Caco-2 (cell line): ENCODE data around the gene THOC6. TPM values are rescaled to one million over a fixed set of nuclear protein-coding genes. Genes with fewer than 3 reads are reported as not detected.

Experiments
- BruUV-seq: library from RNA; stranded (reverse); fragments of 400-500 nt; replicated peaks from 2 replicates; lab custom pipeline; 2021; lab: Mats Ljungman, UMichigan
- CTCF ChIA-PET: fragments of 300-600 bp; sonication (Branson Sonifier 250); formaldehyde crosslinking; loops from one replicate; lab custom pipeline; 2022; ENCODE audit warnings: antibody characterized with exemption; lab: Charles Lee
- POLR2A ChIA-PET: fragments of 300-600 bp; sonication (Branson Sonifier 250); formaldehyde crosslinking; loops from one replicate; lab custom pipeline; 2022; ENCODE audit warnings: antibody characterized with exemption; lab: Charles Lee
- DNase-seq, 2 experiments: peaks; one replicate each; pipeline versions ENCODE4 v3.0.0 to v3.0.0-alpha.2; 2020 to 2022
- H3K27me3 ChIP-seq: replicated peaks from 2 replicates; pipeline ENCODE4 v1.6.0; 2011; ENCODE audit warnings: low read length; ENCODE audit not compliant: control insufficient read depth, insufficient read depth
- H3K36me3 ChIP-seq: 2 replicates; pipeline ENCODE4 v1.5.1; 2011; ENCODE audit warnings: low read length; ENCODE audit not compliant: control insufficient read depth, insufficient read depth
- H3K4me1 ChIP-seq: fragments of 250-450 bp; sonication (Bioruptor Pico); 2 replicates; pipeline ENCODE4 v1.5.1; 2020; ENCODE audit warnings: mild to moderate bottlenecking
- H3K4me3 ChIP-seq: 2 replicates; pipeline ENCODE4 v1.5.1; 2011; ENCODE audit warnings: low read depth, mild to moderate bottlenecking, control low read depth, low read length
- H3K9me3 ChIP-seq: fragments of 250-450 bp; sonication (Bioruptor Pico); 2 replicates; pipeline ENCODE4 v1.5.1; 2020; ENCODE audit warnings: mild to moderate bottlenecking, moderate library complexity
- H3K27ac Mint-ChIP-seq: one replicate; pipeline ENCODE4 v1.8.0; 2022; ENCODE audit warnings: mixed read lengths; ENCODE audit not compliant: unreplicated experiment
- H3K27me3 Mint-ChIP-seq: one replicate; pipeline ENCODE4 v1.8.0; 2022; ENCODE audit warnings: mixed read lengths; ENCODE audit not compliant: insufficient read depth, unreplicated experiment
- H3K36me3 Mint-ChIP-seq: one replicate; pipeline ENCODE4 v1.8.0; 2022; ENCODE audit warnings: mild to moderate bottlenecking, mixed read lengths; ENCODE audit not compliant: insufficient read depth, unreplicated experiment
- H3K4me1 Mint-ChIP-seq: one replicate; pipeline ENCODE4 v1.8.0; 2022; ENCODE audit warnings: low read depth, mixed read lengths; ENCODE audit not compliant: unreplicated experiment
- H3K4me3 Mint-ChIP-seq: one replicate; pipeline ENCODE4 v1.8.0; 2022; ENCODE audit warnings: mild to moderate bottlenecking, moderate library complexity, mixed read lengths; ENCODE audit not compliant: unreplicated experiment
- H3K9me3 Mint-ChIP-seq: one replicate; pipeline ENCODE4 v1.8.0; 2022; ENCODE audit warnings: mixed read lengths; ENCODE audit not compliant: unreplicated experiment
- intact Hi-C: fragments of 100-400 bp; cut with micrococcal nuclease; formaldehyde crosslinking; loops from one replicate; pipeline ENCODE4 v1.10.0; 2022; ENCODE audit not compliant: unreplicated experiment
- total RNA-seq: library from RNA; stranded (reverse); gene quantifications from 2 replicates; pipeline ENCODE4 v1.2.3, GENCODE V29; 2022
- TF ChIP-seq, protein P1 (sequence below), 2 experiments: fragments of 200-600 bp in 1 of 2; IDR thresholded peaks; 1 replicate in 1 of 2; 2 replicates in 1 of 2; pipeline versions ENCODE4 v1.5.1 to v1.8.0; 2011 to 2022; ENCODE audit warnings: antibody characterized with exemption in 1 of 2, control low read depth in 1 of 2, inconsistent platforms in 1 of 2, low read depth in 1 of 2, low read length in 1 of 2, mild to moderate bottlenecking in 1 of 2, moderate library complexity in 1 of 2; ENCODE audit not compliant: insufficient read depth in 1 of 2, severe bottlenecking in 1 of 2, unreplicated experiment in 1 of 2

Gene THOC6
- total RNA-seq, 1 experiment from 2014 or later, result 48.0 TPM

DNA sequence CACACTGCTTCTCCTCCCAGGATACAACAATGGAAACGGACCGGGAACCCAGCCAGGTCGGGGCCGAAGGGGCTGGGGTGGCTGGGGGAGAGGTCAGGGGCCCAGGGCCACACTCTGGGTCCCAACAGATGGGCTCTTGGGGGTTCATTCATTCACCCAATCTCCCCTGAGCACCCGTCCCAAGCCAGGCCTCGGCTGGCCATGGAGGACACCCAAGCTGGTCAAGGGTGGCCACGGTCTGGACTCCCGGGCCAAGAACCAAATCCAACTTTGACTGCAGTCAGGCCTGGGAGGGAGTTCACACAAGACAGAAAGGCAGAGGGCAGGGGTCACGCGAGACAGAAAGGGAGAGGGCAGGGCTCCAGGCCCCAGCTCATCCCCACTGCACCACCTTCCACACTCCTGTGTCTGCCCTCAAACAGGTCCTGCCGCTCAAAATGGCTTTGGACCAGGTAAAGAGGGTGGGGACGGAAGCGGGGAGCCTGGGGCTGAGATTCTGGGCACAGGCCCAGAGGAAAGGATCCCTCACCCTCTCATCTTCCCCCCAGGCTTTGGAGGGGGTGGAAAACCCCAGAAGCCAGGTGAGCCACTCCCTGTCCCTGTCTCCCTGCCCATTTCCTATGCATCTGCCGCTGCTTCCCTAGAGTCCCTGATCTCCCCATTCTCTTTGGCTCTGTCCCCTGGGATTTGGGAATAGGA lies 31.3 kb upstream of the THOC6 start:
- TF ChIP-seq, protein P1, sequence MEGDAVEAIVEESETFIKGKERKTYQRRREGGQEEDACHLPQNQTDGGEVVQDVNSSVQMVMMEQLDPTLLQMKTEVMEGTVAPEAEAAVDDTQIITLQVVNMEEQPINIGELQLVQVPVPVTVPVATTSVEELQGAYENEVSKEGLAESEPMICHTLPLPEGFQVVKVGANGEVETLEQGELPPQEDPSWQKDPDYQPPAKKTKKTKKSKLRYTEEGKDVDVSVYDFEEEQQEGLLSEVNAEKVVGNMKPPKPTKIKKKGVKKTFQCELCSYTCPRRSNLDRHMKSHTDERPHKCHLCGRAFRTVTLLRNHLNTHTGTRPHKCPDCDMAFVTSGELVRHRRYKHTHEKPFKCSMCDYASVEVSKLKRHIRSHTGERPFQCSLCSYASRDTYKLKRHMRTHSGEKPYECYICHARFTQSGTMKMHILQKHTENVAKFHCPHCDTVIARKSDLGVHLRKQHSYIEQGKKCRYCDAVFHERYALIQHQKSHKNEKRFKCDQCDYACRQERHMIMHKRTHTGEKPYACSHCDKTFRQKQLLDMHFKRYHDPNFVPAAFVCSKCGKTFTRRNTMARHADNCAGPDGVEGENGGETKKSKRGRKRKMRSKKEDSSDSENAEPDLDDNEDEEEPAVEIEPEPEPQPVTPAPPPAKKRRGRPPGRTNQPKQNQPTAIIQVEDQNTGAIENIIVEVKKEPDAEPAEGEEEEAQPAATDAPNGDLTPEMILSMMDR (IDR thresholded peaks at IDR 0.05; ENCODE audit: insufficient read depth in 1 of 2, low read depth in 1 of 2, low read length in 1 of 2, severe bottlenecking in 1 of 2, unreplicated experiment in 1 of 2), result no peak
- H3K27me3 ChIP-seq, result no peaks in the 10 kb centered on the region
- no peaks in the 10 kb centered on the region for H3K9me3 Mint-ChIP-seq
- ChIA-PET POLR2A (no interaction called here), CTCF (interaction anchor here (0.6 to 1.7 kb wide), 2 partner anchors 11 to 36 kb away, joined by 3 to 5 read pairs; no protein-coding TSS in a partner anchor)
- DNase-seq, result no peak
- intact Hi-C loops, result no loop called here
- no peaks in the 10 kb centered on the region for H3K36me3 Mint-ChIP-seq
- no peak overlapping the region for H3K4me3 ChIP-seq
- H3K27me3 Mint-ChIP-seq, result no peaks in the 10 kb centered on the region
- H3K4me3 Mint-ChIP-seq, result no peak overlapping the region
- no peaks in the 10 kb centered on the region for H3K9me3 ChIP-seq
- BruUV-seq, result no TSS peak
- no peaks in the 10 kb centered on the region for H3K36me3 ChIP-seq
- H3K4me1 Mint-ChIP-seq, result no peaks in the 10 kb centered on the region
- 0 out of 2 replicates have a peak, but pooled peaks cover 3% of the 10 kb centered on the region for H3K4me1 ChIP-seq
- no peak overlapping the region for H3K27ac Mint-ChIP-seq

DNA sequence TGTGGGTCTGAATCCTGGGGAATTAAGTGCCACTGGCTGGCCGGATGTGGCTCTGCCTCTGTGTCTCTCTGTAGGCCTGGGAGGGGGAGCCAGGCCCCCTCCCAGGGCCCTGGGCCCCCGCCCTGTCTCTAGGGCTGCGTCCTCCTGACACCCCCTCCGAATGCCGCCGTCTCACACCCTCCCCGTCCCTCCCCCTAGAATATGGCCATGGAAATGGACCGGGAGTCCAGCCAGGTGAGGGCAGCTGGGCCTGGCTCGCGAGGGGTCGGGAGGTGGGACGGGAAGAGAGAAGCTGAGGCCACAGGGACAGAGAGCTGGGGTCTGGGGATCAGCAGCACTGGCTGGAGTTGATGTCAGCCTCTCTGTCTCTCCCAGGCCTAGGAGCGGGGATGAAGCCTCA lies 27.5 kb upstream of the THOC6 start:
- CTCF ChIA-PET, result no interaction called here
- Histone ChIP-seq H3K4me3 (no peak overlapping the region), H3K36me3 (peaks cover 1% of the 10 kb centered on the region; the same call in 1 of the 2 replicates), H3K4me1 (0 out of 2 replicates have a peak, but pooled peaks cover 3% of the 10 kb centered on the region), H3K9me3 (no peaks in the 10 kb centered on the region), H3K27me3 (no peaks in the 10 kb centered on the region)
- H3K4me3 Mint-ChIP-seq, result no peak overlapping the region
- H3K9me3 Mint-ChIP-seq, result no peaks in the 10 kb centered on the region
- H3K36me3 Mint-ChIP-seq, result peaks cover 6% of the 10 kb centered on the region
- no peak for DNase-seq
- POLR2A ChIA-PET, result interaction anchor here (0.8 kb wide), 1 partner anchor 24 kb away, joined by 3 read pairs; the partner anchor contains the start of gene TNFRSF12A
- TF ChIP-seq, protein P1 (IDR thresholded peaks at IDR 0.05; ENCODE audit: insufficient read depth in 1 of 2, low read depth in 1 of 2, low read length in 1 of 2, severe bottlenecking in 1 of 2, unreplicated experiment in 1 of 2), result no peak
- intact Hi-C loops, result no loop called here
- no peaks in the 10 kb centered on the region for H3K27me3 Mint-ChIP-seq
- no peak overlapping the region for H3K27ac Mint-ChIP-seq
- no TSS peak for BruUV-seq
- H3K4me1 Mint-ChIP-seq, result no peaks in the 10 kb centered on the region

DNA sequence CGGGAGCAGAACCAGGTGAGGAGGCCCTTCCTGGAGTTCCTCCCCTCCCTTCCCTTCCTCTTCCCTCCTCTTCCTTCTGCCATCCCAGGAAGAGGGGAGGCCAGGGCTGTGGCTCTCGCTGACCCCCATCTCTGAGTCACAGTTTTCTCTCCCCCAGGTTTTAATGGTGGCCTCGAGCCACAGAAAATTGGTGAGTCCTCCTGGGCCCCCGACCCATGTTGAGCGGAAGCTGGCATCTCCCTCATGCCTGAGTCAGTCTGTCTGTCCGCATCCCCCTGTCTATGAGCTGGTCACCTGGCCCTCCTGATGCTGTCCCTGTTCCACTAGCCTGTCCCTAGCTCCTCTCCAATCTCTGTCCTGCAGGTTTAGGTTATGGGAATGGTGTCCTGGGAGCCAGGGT lies 23.9 kb upstream of the THOC6 start:
- no peak overlapping the region for H3K4me3 Mint-ChIP-seq
- POLR2A ChIA-PET, result no interaction called here

More for the DNA sequence above, 23.9 kb upstream of the THOC6 start:
- intact Hi-C loops, result no loop called here
- CTCF ChIA-PET, result interaction anchor here (0.5 to 1.9 kb wide), 2 partner anchors 20 to 28 kb away, joined by 4 to 15 read pairs; partner anchors contain the start of gene TNFRSF12A
- no peaks in the 10 kb centered on the region for H3K4me1 Mint-ChIP-seq
- H3K9me3 Mint-ChIP-seq, result no peaks in the 10 kb centered on the region
- no peak overlapping the region for H3K27ac Mint-ChIP-seq
- H3K36me3 ChIP-seq, result peaks cover 1% of the 10 kb centered on the region; the same call in 1 of the 2 replicates
- no peaks in the 10 kb centered on the region for H3K27me3 Mint-ChIP-seq
- peaks cover 17% of the 10 kb centered on the region for H3K36me3 Mint-ChIP-seq
- no TSS peak for BruUV-seq
- no peaks in the 10 kb centered on the region for H3K9me3 ChIP-seq
- no peak overlapping the region for H3K4me3 ChIP-seq
- no peaks in the 10 kb centered on the region for H3K27me3 ChIP-seq
- DNase-seq, result no peak
- H3K4me1 ChIP-seq, result 0 out of 2 replicates have a peak, but pooled peaks cover 3% of the 10 kb centered on the region
- TF ChIP-seq, protein P1 (IDR thresholded peaks at IDR 0.05; ENCODE audit: insufficient read depth in 1 of 2, low read depth in 1 of 2, low read length in 1 of 2, severe bottlenecking in 1 of 2, unreplicated experiment in 1 of 2), result no peak
